ENCODE measurements around the gene TSFM. TPM values are rescaled to one million over a fixed set of nuclear protein-coding genes. Genes with fewer than 3 reads are reported as not detected.

Gene TSFM
- total and polyA plus RNA-seq, 2 of the 4 experiments (the other 2 are of a cell fraction) = 11.5 to 14.0 TPM

DNA sequence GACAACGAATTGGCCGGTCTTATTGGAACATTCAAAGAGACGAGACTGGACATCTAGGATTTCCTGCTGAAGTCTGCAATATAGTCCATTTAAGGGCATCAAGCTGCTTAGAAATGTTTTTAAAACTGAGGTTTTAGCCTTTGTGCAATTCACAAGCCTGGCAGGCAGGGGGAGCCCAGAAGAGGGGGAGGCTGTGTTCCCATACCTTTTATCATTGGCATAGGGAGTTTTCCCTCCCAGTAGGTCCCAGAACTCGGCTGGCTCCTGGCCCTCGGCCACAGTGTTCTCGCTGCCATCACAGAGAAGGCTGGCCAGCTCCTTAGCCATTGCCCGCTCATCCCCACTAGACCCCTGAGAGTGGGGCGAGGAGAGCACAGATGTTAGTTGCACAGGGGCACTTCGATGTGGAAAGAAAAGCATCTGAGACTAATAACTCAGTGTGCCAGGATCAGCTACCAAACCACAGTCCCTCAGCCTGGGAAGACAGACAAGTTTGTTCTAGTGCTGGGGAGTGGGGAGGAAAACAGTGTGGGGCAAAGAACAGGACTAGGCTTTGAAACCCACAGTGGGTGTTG is 20.8 kb downstream of the TSFM start:
- Histone ChIP-seq H3K9me1 (ENCODE audit: insufficient read depth, low read length) (0 out of 2 replicates have a peak, but pooled peaks cover 2% of the 10 kb centered on the region), H2BK15ac (ENCODE audit: low read depth, low read length) (no peak overlapping the region), H3K9ac (ENCODE audit: low read depth, low read length) (no peak overlapping the region), H2BK120ac (ENCODE audit: low read depth, low read length) (no peak overlapping the region), H3K27me3 (ENCODE audit: control insufficient read depth, insufficient read depth, low read length) (no peaks in the 10 kb centered on the region), H3K36me3 (ENCODE audit: control insufficient read depth, insufficient read depth, low read length) (peaks cover 48% of the 10 kb centered on the region), H3K4ac (ENCODE audit: low read depth, low read length) (no peak overlapping the region), H2AK9ac (replicated peaks; ENCODE audit: low read depth, low read length, poor library complexity) (no peak overlapping the region), H3K18ac (ENCODE audit: low read depth, low read length) (no peak overlapping the region), H3K79me1 (ENCODE audit: low read depth in 1 of 2, low read length in 2 of 2) (no peaks in the 10 kb centered on the region), H3K4me3 (ENCODE audit: insufficient read depth, low read depth, low read length) (no peak overlapping the region), H4K91ac (ENCODE audit: insufficient read depth, low read depth, low read length) (no peak overlapping the region), H4K8ac (ENCODE audit: low read depth in 2 of 2, low read length in 2 of 2) (no peak overlapping the region), H3K23ac (ENCODE audit: low read depth, low read length) (no peak overlapping the region), H3K9me3 (ENCODE audit: control insufficient read depth, insufficient read depth, low read length) (no peaks in the 10 kb centered on the region), H2AK5ac (ENCODE audit: low read depth, low read length) (no peak overlapping the region; the same call in 1 of the 2 replicates), H4K20me1 (ENCODE audit: insufficient read depth, low read length) (no peaks in the 10 kb centered on the region; the same call in 1 of the 2 replicates), H2AFZ (replicated peaks; ENCODE audit: low read length, poor library complexity) (peak overlapping the region; percentile 12), H3K4me1 (ENCODE audit: control insufficient read depth, insufficient read depth, low read length) (no peaks in the 10 kb centered on the region), H3K56ac (ENCODE audit: extremely low read depth, insufficient read depth, low read length) (no peak overlapping the region), H3K4me2 (ENCODE audit: low read depth, low read length) (no peak overlapping the region), H2BK20ac (ENCODE audit: low read depth, low read length) (no peak overlapping the region), H3K27ac (ENCODE audit: insufficient read depth, low read length) (no peak overlapping the region), H4K5ac (ENCODE audit: low read depth, low read length) (no peak overlapping the region), H3K14ac (replicated peaks; ENCODE audit: low read depth, low read length) (no peak overlapping the region), H2BK5ac (ENCODE audit: low read depth, low read length, poor library complexity, severe bottlenecking) (no peak overlapping the region)
- DNase-seq (peak; percentile 42), ATAC-seq (ENCODE audit: low read depth) (peak; percentile 92)
- in situ Hi-C loops (cut with MboI; ENCODE audit: low sequenced_read_pairs) (no loop called here), dilution Hi-C loops (cut with HindIII; ENCODE audit: low sequenced_read_pairs, unreplicated experiment) (no loop called here), intact Hi-C loops (cut with micrococcal nuclease) (loop anchor here (1.0 kb wide), 1 partner anchor 102 kb away; no protein-coding TSS in a partner anchor)
- POLR2A ChIA-PET (ENCODE audit: unreplicated experiment) = no interaction called here
- WGBS, 2 experiments (ENCODE audit: extremely low coverage in 2 of 2, insufficient read length in 1 of 2) = 46% methylated on average over 5 of the region's 9 CpGs; no CpG with 5 or more reads in 1 of the 2 experiments
- peak; percentile 71 for TF ChIP-seq RAD21 (IDR thresholded peaks at IDR 0.05; ENCODE audit: low read length)
- TF ChIP-seq POLR2A (IDR thresholded peaks at IDR 0.05; ENCODE audit: low read depth, low read length) = no peak
- peak; percentile 78 for TF ChIP-seq SMC3 (IDR thresholded peaks at IDR 0.05; ENCODE audit: low read depth, low read length)
- TF ChIP-seq, protein P1, sequence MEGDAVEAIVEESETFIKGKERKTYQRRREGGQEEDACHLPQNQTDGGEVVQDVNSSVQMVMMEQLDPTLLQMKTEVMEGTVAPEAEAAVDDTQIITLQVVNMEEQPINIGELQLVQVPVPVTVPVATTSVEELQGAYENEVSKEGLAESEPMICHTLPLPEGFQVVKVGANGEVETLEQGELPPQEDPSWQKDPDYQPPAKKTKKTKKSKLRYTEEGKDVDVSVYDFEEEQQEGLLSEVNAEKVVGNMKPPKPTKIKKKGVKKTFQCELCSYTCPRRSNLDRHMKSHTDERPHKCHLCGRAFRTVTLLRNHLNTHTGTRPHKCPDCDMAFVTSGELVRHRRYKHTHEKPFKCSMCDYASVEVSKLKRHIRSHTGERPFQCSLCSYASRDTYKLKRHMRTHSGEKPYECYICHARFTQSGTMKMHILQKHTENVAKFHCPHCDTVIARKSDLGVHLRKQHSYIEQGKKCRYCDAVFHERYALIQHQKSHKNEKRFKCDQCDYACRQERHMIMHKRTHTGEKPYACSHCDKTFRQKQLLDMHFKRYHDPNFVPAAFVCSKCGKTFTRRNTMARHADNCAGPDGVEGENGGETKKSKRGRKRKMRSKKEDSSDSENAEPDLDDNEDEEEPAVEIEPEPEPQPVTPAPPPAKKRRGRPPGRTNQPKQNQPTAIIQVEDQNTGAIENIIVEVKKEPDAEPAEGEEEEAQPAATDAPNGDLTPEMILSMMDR (conservative IDR thresholded peaks at IDR 0.05; ENCODE audit: low read depth, low read length) = peak; percentile 83
- no peak for TF ChIP-seq FOS (IDR thresholded peaks at IDR 0.05; ENCODE audit: low read depth, low read length)
- CTCF ChIA-PET = interaction anchor here (0.7 to 2.2 kb wide), 12 partner anchors 9 to 110 kb away, joined by 3 to 13 read pairs (median 3); partner anchors contain the start of genes AVIL and TSFM
- BruUV-seq (replicated peaks) = no TSS peak
